ENCODE measurements around the gene PIAS2.

Gene PIAS2

DNA sequence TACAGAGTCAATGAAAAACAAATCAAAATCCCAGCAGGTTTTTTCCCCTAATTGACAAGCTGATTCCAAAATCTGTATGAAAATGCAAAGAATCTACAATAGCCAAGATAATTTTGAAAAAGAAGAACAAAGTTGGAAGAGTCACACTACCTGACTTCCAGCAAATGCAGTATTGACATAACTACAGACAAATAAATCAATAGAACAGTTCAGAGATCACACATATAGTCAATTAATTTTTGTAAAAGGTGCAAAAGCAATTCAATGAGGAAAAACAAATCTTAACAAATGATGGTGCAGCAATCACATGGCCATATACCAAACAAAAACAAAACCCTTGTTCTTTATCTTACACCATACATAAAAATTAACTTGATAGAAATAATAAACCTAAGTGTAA is 85.9 kb downstream of the PIAS2 start:
- Histone ChIP-seq H3K27me3 (ENCODE audit: insufficient read depth, low read depth, severe bottlenecking) (no peaks in the 10 kb centered on the region), H3K4me3 (ENCODE audit: low read depth, low read length) (no peak overlapping the region), H3K27ac (no peak overlapping the region), H3K36me3 (peaks cover 27% of the 10 kb centered on the region), H3K9me3 (ENCODE audit: severe bottlenecking) (no peaks in the 10 kb centered on the region)
- DNase-seq, result no peak
- TF ChIP-seq, protein P1, sequence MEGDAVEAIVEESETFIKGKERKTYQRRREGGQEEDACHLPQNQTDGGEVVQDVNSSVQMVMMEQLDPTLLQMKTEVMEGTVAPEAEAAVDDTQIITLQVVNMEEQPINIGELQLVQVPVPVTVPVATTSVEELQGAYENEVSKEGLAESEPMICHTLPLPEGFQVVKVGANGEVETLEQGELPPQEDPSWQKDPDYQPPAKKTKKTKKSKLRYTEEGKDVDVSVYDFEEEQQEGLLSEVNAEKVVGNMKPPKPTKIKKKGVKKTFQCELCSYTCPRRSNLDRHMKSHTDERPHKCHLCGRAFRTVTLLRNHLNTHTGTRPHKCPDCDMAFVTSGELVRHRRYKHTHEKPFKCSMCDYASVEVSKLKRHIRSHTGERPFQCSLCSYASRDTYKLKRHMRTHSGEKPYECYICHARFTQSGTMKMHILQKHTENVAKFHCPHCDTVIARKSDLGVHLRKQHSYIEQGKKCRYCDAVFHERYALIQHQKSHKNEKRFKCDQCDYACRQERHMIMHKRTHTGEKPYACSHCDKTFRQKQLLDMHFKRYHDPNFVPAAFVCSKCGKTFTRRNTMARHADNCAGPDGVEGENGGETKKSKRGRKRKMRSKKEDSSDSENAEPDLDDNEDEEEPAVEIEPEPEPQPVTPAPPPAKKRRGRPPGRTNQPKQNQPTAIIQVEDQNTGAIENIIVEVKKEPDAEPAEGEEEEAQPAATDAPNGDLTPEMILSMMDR (IDR thresholded peaks at IDR 0.05; ENCODE audit: low read depth, low read length), result no peak

DNA sequence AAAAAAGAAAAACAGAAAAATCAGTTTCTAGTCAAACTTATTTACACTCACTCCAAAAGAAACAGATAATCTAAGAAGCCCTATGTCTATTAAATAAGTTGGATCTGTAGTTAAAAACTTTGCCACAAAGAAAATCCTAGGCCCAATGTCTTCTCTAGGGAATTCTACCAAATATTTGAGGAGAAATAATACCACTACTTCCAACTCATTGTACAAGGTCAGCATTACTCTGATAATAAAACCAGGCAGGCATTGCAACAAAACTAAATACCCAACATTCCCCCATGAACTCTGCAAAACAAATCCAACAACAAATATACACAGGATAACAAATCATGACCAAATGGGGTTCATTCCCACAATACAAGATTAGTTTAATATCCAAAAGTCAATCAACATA is 86.7 kb downstream of the PIAS2 start:
- Histone ChIP-seq H3K27me3 (ENCODE audit: insufficient read depth, low read depth, severe bottlenecking) (no peaks in the 10 kb centered on the region), H3K4me3 (ENCODE audit: low read depth, low read length) (no peak overlapping the region), H3K27ac (no peak overlapping the region), H3K9me3 (ENCODE audit: severe bottlenecking) (no peaks in the 10 kb centered on the region), H3K36me3 (peaks cover 28% of the 10 kb centered on the region)
- TF ChIP-seq, protein P1 (IDR thresholded peaks at IDR 0.05; ENCODE audit: low read depth, low read length), result no peak
- DNase-seq, result no peak

DNA sequence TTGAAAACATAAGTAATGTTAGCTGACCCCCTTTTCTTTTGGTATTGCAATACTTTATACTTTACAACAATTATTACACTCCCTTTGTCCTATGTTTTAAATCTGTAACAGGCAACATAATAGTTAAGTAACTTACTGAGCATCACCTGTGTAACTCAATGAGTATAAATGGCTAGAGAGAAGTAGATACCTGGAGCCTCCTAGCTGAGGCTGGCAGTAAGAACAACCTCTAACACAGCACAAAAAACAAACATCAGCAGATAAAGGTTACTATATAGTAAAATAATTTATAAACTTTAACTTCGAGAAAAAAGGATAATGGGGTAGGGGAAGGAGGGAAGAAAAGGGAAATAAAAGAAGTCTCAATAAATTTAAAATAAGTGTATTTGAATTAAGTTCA is 87.4 kb downstream of the PIAS2 start:
- no peaks in the 10 kb centered on the region for H3K27me3 ChIP-seq (ENCODE audit: insufficient read depth, low read depth, severe bottlenecking)
- H3K36me3 ChIP-seq, result peaks cover 30% of the 10 kb centered on the region
- no peak overlapping the region for H3K4me3 ChIP-seq (ENCODE audit: low read depth, low read length)
- DNase-seq, result no peak
- TF ChIP-seq, protein P1 (IDR thresholded peaks at IDR 0.05; ENCODE audit: low read depth, low read length), result no peak
- H3K9me3 ChIP-seq (ENCODE audit: severe bottlenecking), result no peaks in the 10 kb centered on the region
- H3K27ac ChIP-seq, result no peak overlapping the region

DNA sequence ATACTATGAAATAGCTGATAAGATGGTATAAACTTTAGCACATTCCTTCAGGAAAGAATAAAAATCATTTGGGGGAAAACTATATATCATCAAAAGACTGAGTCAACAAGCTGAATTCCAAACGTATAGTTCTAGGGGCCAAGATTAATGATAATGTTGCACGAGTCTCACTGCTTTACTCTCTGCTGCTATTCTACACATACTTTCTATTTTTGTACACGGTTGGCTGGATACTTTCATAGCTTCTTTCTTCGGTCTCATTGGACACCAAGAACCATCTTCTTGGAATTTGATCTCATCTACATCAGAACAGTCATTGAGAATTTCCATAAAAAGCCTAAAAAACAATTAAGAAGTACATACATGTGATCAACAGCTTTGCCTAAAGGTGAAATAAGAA is 87.8 kb downstream of the PIAS2 start:
- Histone ChIP-seq H3K36me3 (peaks cover 27% of the 10 kb centered on the region), H3K27me3 (ENCODE audit: insufficient read depth, low read depth, severe bottlenecking) (no peaks in the 10 kb centered on the region), H3K27ac (no peak overlapping the region), H3K4me3 (ENCODE audit: low read depth, low read length) (no peak overlapping the region), H3K9me3 (ENCODE audit: severe bottlenecking) (no peaks in the 10 kb centered on the region)
- TF ChIP-seq, protein P1 (IDR thresholded peaks at IDR 0.05; ENCODE audit: low read depth, low read length), result no peak
- DNase-seq, result no peak

DNA sequence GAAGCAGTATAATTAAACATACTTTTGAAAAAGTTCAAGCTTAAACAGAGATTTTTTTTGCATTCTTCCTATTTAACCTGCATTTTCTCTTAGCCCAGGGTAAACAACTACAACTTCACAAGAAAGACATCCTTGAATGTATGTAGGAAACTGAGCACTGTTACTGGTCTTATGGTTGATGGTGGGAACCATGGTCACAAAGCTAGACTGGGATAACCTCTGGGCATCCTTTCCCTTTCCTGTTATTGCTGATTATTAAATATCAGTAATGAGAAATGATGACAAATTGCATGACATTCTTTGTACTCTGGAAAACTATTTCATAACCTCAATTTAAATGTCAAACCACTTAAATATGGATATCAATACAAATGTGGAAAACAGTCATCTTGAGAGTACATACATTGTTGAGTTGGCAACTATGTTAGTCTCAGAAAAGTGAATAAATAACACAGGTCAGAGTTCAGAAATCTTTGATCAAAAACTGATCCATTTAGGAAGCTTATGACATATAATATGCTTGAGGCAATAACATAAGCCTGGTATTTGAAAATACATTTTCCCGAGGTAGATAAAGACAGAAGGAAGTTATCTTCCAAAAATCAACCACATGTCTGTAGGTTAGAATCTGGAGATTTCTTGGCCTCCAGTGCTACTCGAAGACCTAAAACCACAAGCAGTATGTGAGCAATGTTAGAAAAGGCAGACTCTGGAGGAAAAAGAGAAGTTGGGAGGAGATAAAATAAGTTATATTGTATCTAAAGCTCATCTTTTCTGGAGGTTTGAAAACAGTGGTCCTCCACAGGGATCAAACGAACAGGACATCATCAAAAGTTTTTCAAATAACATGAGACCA is 95.2 kb downstream of the PIAS2 start:
- TF ChIP-seq, protein P1 (IDR thresholded peaks at IDR 0.05; ENCODE audit: low read depth, low read length), result no peak
- no peak for DNase-seq
- H3K36me3 ChIP-seq, result peaks cover 11% of the 10 kb centered on the region
- no peaks in the 10 kb centered on the region for H3K27me3 ChIP-seq (ENCODE audit: insufficient read depth, low read depth, severe bottlenecking)
- H3K4me3 ChIP-seq (ENCODE audit: low read depth, low read length), result no peak overlapping the region
- no peaks in the 10 kb centered on the region for H3K9me3 ChIP-seq (ENCODE audit: severe bottlenecking)
- no peak overlapping the region for H3K27ac ChIP-seq

DNA sequence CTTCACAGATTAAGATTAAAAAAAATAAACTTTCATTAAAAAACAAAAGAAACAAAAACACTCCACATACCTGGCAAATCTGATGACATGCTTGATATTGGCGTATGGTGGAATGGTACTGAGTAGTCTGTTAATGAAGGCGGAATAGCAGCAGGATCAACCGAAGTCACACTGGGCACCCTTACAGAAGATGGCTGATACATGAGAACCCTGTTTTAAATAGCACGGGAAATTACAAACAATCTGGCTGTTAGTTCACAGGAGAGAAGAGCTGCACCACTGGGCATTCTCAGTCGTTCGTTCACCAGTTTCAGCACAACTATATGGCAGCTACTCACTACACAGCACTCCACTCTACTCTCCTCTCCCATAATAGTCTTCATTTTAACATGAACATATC is 96.4 kb downstream of the PIAS2 start:
- H3K27me3 ChIP-seq (ENCODE audit: insufficient read depth, low read depth, severe bottlenecking), result no peaks in the 10 kb centered on the region
- DNase-seq, result no peak
- no peak overlapping the region for H3K27ac ChIP-seq
- H3K4me3 ChIP-seq (ENCODE audit: low read depth, low read length), result no peak overlapping the region
- TF ChIP-seq, protein P1 (IDR thresholded peaks at IDR 0.05; ENCODE audit: low read depth, low read length), result no peak
- no peaks in the 10 kb centered on the region for H3K9me3 ChIP-seq (ENCODE audit: severe bottlenecking)
- peaks cover 4% of the 10 kb centered on the region; the same call in 1 of the 2 replicates for H3K36me3 ChIP-seq
